Stimulated activated CD8-positive, alpha-beta memory T cell treated with anti-CD3 and anti-CD28 coated beads, Interleukin-2, amount 100 ng/mL, for 48 hours (primary cell): ENCODE results near the gene TREX2.
A peak's percentile ranks its signal among the peaks of the same experiment; 100 is the strongest.
"Not testable (repeated sequence)": the region's sequence is repeated elsewhere in the genome, so short reads cannot be mapped to it uniquely, and the experiment has no call there.

ENCODE experiments used
- DNase-seq, 2 donors: peaks; one replicate each; pipeline ENCODE4 v3.0.0-alpha.2; 2020; ENCODE audit warnings: low read depth in 2 of 2

TREX2 gene

DNA sequence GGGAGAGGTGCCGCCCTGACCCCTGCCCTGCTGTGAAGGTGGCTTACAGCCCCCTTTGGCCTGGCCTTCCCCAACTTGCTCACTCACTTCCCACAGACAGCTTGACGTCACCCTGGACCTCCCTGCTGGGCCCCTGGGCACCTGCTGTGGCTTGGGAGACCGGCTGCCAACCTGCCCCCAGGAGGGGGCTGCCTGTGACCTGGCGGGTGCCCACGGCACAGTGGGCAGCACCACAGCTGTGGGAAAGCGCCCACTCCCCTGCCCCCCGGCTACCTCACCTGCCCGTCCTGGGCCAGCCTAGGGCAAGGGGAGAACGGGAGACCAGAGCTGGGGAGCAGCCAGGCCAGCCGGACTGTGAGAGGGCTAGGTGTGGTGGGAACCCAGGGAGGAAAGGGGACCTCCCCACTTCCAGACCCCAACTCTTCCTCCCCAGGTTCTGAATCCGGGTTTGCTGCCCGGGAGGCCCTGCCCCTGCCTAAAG lies 36.9 kb downstream of the TREX2 start:
- DNase-seq, result no peak

DNA sequence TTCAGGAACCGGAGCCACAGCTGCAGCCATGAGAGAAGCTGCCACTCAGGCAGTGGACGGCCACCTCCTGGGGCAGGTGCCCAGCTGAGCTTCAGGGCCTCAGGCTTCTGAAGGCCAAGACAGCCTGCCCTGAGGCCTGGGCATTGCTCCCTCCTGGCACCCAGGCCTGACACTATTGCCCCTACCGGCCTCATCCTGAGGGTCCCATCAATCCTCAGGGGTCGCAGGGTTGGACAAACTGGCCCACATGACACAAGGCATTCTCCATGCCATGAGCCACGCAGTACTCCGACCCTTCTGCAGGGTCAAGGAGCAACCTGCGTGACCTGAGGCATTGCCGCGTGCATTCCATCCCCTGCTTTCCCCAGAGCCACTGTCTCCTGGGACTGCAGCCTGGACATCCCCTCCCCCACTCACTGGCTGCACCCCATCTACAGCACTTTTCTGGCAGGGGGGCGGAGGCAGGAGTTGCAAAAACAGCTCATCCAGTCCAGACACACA lies 37.6 kb downstream of the TREX2 start:
- no peak for DNase-seq

GRCh38 chrX:153407736-153408135 lies 38.1 kb downstream of the TREX2 start:
- no peak for DNase-seq

DNA sequence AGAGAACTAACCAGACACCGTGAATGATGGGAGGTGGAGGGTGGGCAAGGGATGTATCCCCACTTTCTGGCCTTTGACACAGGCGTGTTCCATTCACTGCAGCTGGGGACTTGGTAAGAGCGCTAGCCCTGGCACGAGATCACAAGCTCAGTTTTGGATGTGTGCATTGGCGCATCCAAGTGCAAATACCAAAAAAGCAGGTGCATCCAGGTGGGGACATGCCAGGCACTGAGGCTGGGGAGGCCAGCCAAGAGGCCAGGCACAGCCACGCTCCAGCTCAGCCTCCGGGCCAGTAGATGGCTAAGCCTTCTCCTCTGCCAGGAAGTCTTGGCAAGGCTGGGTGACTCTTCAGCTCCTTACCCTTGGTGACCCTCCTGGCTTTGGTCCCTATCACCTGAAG lies 39.0 kb downstream of the TREX2 start:
- no peak for DNase-seq

- no peak for DNase-seq
These were observed 39.8 kb downstream of the TREX2 start for GRCh38 chrX:153406011-153406410.

DNA sequence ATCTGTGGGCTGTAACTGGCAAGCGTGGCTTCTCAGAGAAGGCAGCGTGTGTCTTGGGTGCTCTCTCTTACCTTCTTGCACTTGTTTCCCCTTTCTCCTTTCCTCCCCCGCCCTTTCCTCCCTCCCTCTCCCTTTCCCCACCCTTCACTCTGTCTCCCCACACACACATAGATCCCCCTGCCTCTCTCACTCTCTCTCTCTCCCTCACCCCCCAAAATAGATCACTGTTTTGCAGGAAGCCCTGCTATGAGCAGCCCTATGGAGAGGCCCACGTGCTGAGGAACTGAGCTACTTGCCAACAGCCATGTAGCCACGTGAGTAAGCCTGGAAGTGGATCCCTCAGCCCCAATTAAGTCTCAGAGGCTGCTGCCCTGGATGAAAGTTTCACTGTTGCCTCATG lies 40.4 kb downstream of the TREX2 start:
- no peak for DNase-seq

DNA sequence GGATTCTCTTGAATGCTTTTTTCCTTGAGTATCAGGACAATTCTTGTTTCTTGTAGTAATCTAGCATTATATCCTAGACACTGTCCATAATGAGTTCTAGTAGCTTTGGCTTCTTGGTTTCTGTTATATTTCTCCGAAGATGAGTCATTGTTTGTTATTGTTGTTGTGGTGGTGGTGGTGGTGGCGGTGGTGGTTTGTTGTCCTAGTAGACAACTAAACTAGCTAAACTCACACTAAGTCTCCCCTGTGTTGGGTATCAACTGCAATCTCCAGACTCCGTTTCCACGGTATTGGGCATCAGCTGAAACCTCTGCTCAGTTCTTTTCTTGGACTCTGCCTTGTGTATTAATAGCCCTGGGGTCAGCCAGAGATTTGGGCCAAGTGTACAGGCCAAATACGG lies 41.5 kb downstream of the TREX2 start:
- not testable (repeated sequence) for DNase-seq

GRCh38 chrX:153401133-153401764 lies 44.6 kb downstream of the TREX2 start, which contains the start of gene PNMA6E:
TSS of gene PNMA6E (minus strand) at chrX:153401350. CDS start at chrX:153398849, 2,501 bp downstream.
- DNase-seq, result no peak

DNA sequence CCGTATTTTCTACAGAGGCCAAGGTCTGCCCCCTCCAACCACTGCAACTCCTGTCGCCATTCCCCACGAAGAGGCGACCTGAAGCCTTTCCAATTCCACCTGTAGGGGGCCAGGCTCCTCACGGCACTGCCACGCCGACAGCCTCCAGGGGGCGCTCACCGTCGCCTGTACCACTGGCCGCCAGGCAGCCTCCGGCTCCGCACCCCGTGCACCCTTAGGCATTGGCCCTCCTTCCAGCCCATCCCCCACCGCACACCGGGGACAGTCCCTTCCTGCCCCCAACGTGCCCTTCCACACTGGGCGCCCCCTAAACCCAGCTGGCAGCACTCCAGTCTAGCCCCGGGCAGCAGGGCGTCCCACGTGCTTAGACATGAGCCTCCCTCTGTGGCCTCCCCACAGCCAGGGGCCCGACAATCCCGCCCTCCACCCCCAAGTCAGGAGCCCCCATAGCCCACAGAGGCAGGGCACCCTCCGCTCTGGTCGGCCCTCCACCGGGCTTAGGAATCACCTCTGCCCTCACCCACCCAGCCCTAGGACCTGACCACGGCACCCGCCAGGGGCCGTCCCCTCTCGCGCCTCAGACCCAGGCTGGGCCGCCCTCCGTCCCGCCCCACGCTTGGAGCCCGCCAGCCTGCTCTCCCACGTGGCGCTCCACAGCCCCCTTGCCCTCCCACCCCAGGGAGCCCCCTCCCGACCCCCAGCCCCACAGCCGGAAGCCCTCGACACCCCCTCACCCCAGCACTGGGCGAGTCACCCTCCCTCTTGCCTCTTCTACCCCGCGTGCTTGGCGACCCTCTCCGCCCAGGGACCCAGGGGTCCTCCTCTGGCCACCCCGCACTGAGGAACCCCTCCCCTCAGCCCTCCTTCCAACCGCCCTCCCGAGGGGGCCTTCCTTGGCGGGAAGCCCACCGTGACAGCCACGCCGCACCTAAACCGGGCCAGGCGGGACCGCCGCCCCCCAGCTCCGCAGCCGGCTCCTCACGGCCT lies 45.4 kb downstream of the TREX2 start:
- peak; percentile 51 for DNase-seq

GRCh38 chrX:153398275-153398960 lies 47.4 kb downstream of the TREX2 start:
- DNase-seq, result no peak

- DNase-seq, result no peak
These were observed 48.4 kb downstream of the TREX2 start for GRCh38 chrX:153397256-153397960.

DNA sequence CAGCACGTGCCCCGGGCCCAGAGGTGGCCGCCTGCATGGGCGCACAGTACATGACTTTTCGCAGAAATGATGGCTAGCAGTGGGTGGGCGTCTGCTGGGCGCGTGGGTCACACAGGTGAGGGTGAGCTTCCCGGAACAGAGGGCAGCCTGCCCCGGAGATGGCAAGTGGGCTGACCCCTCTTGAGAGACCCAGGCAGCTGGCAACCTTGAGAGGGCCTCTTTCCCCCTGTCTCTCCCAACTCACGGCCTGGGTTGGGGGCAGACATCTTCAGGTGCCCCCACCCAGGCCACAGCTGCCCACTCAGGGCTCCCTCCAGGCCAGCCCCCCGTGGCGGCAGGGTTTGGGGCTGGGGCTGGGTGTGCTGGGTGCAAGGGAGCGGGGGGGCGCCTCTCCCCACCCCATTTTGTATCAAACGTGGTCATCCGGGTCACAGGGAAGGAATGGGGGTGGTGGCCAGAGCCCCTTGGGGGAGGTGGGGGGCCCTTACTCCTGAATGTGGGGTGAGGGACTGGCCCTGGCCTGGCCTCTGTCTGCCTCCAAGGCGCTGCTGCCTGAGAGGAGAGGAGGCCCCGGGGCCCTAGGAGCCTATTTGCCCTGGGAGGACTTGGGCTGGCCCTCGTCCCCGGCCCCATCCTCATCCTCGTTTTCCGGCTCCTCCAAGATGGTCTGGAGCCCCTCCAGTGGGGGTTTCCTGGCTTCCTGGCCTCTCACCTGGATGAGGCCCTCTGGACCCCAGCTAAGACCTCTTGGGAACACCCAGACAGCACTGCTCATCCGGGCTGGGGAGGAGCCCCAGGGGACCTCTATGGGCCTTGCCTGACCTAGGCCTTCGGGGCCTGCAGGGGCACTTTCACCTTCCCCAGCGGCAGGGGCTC lies 49.3 kb downstream of the TREX2 start:
- DNase-seq, result no peak

GRCh38 chrX:153395613-153396319 lies 50.1 kb downstream of the TREX2 start:
- no peak for DNase-seq

DNA sequence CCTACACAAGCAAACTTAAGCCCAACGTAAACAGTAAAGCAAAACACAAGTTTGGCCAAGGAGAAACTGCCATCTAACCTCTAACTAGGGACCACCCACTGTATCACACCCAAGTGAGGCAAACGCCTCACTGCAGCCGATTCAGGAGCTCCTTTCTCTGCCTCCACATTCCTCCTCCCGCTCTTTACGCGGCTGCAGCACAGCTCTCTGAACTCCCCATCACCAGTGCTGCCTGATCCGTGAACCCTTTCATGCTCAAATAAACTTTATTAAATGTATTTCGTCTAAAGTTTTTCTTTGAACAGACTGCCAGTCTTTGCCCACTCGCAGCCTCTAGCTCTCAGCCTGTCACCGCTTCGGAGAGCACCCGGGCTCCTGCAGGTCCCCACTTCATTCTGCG lies 51.2 kb downstream of the TREX2 start:
- DNase-seq, result no peak
